HuH-7.5 (cell line): ENCODE results near the gene DUSP8.

Experiments
- DNase-seq: peaks from one replicate; pipeline ENCODE4 v3.0.0; 2011; ENCODE audit warnings: low spot score

DUSP8 gene

DNA sequence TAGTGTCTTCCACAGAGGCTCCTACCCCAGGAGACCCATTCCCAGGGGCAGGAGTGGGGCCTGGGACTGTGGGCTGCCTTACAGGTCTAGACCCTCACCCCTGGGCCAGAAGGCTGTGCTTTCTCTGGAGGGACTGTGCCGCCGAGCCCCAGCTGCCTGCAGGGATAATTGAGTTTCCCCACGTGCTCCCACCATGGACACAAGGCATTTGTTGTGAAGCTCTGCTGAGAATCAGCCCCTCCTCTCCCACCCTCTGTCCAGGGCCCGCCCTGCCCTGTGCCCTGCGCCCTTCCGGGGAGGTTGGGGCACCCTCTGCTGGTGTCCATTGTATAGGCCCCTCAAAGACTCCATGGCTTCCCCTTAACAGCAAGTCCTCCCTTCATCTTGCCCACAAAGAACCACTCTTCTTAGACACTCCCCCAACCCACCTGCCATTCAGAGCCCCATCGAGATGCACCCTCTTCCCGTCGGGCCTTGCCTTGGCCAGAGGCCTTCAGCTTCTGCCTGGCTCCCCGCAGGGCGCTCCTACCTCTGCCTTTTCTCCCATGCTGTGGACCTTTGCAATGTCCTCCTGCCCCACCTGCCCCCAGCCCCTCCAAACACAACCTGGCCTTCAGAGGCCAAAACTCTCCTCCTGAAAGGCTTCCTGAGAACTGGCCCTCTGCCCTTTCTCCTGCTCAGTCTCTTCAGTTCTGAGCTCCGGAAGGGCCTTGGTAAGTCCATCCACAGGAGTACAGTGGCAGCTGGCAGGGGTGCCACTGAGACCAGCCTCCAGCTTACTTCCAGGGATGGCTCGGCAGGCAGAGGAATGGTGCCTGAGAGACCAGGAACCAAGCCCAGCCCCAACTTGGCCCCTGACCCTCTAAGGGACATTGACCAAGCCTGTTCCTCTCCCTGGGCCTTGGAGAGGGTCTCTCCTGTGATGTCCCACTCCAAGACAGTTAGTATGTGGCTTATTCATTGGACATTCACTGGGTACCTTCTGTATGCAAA, 22.4 kb downstream of the DUSP8 start:
- DNase-seq: no peak

DNA sequence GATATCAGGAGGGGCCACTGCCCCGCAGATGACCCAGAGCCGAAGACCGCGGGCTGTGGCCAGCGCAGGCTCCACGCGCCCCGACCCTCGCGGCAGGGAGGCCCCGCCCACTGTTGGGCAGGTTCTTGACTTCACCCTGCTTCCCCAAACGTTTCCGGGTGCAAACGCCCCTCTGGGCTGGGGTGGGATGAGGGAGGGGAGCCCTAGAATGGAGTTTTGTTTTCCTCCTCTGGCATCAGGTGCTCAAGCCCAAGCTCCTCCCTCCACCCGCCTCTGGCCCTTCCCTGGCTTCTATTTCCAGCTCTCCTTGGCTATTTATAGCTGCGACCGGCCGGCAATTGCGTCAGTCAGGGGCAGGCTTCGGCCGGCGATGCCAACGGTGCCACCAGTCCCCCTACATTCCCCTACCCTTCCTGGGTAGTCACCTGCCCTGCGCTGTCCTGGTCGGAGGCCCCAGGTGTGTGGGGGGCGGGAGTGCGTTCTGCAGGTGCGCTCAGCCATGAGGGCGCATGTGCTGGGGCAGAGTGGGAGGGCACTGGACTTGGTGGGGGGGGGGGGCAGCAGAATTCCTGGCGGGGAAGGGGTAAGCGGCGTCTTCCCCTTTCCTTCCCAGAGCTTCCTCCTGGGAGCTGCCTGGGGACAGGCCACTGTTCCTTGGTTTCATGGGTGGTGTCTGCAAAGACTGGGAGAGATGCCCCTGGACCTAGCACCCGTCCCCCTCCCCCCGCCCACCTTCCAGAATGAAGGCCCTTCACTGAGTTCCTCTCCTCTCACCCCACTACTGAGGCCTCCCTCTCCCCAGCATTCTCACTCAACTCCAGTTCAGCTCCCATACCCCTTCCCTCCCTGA, 23.6 kb downstream of the DUSP8 start:
- peak; percentile 82 for DNase-seq

DNA sequence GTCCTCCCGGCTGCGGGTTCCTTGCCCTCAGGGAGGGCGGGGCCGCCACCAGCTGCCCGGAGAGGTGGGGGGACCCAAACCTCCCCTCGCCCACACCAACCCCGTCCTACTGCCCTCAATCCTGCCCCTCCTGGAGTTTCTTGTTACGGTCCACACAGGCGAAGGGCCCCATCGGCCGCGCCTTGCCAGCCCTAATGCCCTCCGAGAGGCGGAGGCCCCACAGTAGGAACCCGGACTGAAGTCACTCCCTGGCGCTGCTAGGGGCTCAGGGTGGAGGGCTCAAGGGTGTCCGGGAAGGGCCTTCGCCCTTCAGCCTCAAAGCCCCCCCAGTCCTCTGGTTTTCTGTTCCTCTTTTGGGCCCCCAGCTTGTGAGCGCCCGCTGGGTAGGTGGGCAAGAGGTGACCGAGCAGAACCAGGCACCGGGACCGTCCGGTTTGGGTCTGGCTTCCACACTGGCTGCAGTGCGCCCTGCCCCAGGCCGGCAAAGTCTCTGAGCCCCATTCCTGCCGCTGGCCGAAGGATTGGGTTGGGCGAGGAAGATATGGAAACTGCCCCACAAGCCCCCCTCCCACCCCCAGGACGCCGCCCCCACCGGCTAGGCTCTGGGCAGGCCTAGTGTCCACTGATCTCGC, 24.5 kb downstream of the DUSP8 start:
- no peak for DNase-seq

DNA sequence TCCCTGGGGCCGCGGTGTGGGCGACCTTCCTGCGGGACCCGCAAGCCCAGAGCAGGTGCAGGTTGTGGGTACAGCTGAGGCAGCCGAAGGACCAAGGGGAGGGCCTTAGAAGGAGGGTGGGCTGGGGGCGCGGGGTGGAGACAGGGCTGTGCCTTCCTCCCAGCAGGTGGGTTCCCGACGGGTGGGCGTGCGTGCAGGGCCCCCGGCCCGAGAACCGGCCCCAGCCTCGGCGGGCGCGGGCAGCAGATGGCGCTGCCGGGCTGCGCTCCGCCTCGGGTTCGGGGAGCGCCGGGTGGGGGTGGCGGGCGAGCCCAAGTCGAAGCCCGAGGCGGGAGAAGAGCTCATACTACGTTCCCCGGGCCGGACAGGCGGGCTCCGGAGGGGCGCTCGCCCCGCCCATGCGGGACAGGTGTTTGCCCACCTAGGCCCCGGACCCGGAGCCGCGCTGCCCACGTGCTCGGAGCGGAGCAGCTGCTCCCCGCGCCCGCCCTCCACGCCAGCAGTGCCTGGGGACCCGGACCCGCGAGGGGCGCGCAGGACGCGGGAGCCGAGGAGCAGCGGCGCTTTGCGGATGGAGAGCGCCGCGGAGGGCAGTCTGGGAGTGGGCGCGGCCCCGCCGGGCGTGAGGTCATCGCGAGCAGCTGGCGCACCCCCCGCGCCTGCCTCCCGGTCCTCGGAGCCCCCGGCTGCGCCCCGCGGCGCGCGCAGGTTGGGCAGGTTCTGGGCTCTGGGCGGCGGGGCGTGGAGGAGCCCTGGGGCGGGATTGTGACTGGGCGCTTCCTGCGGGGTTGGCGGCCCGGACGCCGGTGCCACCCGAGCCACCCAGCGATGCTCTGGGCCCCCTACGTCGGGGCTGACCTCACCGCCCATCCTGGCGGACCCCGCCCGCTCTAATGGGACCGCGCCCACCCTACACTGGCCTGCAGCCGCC, 25.3 kb downstream of the DUSP8 start:
- peak; percentile 88 for DNase-seq

DNA sequence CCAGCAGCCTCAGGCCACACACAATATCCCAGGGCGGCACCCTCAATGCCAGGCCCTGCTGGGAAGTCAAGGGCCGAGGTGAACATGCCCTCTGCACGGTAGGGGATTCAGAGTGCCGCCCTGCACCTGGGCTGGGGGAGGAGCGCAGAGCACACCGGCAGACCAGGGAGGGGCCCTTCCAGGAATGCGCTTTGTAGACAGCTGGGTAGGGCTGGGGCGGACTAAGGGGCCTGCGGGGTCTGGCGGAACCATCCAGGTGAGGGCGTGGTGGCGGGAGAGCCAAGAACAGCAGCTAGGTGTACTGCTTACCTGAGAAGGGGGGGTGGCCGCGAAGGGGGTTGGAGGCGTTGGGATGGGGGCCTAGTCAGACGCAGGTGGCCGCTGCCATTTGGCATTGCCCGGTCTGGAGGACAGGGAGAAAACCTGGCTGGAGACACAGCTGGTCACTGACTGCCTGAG, 26.0 kb downstream of the DUSP8 start:
- DNase-seq: no peak

DNA sequence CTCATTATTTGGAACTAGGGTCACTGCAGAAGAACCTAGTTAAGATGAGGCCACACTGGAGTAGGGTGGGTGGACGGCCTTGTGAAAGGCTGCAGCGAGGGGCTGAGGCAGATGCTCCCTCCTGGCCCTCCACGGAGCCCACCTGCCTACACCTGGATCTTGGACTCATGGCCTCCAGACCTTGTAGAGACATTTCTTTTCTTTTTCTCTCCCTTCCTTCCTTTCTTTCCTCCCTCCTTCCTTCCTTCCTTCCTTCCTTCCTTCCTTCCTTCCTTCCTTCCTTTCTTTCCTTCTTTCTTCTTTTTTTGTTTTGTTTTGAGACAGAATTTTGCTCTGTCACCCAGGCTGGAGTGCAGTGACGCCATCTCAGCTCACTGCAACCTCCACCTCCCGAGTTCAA, 26.6 kb downstream of the DUSP8 start:
- DNase-seq: no peak

DNA sequence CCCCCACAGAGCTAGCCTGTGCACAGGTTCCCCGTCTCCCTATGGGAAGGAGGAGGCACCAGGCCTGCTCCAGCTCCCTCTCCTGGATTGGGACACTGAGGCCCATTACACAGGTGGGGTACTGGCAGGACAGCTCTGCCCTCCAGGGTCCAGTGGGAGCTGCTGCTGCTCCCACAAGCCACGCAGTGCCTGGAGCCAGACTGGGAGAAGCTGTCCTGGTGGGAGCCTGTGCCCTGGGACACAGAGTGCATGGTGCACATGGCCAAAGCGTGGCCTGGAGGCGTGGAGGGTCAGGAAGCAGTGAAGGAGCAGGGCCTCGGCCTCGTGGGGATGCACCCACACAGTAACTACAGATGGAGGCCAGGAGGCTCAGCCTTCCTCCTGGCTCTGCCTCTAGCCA, 27.5 kb downstream of the DUSP8 start:
- DNase-seq: no peak

DNA sequence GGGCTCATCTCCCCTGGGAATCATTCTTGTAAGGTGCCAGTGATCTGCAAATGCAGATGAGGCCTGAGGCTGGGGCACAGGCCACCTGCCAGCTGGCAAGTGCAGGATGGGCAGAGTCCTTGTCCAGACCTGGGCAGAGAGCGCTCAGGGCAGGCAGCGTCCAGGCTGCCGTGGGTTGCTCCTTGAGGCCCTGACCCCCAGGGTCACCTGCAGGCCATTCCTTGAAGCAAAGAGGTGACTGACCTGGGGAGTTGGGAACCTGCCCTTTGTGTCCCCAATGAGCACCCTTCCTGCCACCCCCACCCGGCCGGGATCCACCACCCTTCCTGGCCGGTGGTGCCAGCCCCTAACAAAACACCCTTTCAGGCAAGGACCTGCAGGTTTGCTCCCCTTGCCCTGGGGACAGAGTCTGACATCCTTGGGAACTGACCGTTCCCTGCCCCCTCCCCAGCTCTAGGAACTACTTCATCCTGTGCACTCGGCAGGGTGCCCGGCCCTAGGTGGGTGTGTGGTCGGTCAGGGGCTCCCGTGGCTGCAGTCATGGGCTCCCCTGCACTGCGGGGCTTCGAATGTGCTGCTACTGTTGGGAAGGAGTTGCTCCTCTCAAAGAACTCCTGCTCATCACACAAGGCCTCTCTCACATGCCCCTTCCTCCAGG, 28.3 kb downstream of the DUSP8 start:
- DNase-seq: no peak

DNA sequence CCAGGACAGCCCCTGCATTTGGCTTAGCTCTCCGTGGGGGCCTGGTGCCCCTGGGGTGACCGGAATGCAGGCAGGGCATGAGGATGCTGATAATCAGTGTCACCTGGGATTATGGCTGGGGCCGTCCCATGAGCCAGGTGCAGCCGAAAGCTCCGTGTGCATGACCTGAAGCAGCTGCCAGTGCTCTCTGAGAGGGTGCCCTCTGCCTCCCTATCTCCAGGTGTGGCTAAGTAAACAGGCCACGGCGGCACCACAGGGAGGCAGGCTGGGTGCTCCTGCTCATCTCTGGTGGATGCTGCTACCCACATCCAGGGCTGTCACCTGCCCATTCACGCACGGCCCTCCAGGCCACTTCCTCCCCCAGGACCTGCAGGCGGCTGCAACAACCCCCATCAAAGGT, 29.8 kb downstream of the DUSP8 start:
- DNase-seq: no peak

DNA sequence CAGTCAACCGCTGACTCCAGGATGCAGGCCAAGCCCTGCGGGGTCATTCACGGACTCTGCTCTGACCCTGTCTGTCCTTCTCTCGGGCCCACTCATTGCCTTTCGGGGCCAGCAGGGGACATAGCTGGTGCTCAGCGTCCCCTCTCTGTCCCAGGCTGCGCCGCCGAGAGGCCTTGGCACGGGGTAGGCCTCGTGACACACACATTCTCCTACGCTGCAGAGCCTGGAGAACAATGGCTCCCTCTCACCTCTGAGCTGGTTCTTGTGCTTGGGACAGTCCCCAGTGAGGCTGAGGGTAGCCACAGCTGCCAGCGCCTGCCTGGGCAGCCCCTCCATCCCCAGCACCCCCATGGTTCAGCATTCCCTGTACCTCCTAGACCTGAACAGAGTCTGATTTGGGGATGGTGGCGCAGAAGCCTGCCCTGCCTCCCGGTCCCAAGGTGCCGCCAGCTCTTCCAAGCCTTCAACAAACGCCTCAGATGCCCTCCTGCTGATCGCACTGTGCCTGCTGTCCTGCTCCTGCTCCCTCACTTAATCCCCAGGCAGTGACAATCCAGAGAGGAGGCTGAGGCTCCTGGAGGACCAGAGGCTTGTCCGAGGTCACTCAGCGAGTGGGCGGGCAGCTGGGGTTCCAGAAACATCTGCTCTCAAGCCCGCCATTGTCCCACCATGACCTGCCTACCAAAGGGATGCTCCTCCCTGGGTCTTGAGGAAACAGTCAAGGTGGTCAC, 30.4 kb downstream of the DUSP8 start:
- DNase-seq: no peak

DNA sequence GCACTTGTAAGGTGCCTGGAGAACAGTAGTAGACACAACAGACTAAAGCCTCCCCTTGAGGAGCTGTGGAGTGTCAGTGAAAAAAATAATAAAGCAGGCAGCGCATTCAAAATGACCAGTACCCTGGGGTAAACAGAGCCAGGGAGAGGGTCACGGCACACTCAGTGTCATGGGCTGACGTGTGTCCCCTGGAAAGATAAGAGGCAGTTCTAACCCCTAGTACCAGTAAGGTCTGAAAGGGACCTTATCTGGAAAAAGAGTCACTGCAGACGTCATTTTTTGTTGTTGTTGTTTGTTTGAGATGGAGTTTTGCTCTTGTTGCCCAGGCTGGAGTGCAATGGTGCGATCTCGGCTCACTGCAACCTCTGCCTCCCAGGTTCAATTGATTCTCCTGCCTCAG, 32.0 kb downstream of the DUSP8 start:
- no peak for DNase-seq

DNA sequence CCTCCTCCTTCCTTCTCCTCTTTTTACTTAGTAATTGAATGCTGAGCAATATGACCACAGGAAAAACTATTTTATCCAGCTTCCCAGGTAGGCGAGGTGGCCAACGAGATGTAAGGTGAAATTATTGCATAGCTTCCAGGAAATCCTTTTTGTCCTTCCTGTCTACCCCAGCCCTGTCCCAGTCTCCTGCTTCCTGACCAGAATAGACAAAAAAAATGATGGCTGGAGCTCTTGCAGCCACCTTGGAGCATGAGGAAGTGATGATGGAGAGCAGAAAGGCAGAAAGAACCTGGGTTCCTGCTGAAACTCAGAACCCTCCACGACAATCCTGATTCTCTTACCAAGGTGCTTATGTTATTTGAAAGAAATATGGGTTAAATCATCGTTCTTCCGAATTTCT, 33.9 kb downstream of the DUSP8 start:
- DNase-seq: no peak

DNA sequence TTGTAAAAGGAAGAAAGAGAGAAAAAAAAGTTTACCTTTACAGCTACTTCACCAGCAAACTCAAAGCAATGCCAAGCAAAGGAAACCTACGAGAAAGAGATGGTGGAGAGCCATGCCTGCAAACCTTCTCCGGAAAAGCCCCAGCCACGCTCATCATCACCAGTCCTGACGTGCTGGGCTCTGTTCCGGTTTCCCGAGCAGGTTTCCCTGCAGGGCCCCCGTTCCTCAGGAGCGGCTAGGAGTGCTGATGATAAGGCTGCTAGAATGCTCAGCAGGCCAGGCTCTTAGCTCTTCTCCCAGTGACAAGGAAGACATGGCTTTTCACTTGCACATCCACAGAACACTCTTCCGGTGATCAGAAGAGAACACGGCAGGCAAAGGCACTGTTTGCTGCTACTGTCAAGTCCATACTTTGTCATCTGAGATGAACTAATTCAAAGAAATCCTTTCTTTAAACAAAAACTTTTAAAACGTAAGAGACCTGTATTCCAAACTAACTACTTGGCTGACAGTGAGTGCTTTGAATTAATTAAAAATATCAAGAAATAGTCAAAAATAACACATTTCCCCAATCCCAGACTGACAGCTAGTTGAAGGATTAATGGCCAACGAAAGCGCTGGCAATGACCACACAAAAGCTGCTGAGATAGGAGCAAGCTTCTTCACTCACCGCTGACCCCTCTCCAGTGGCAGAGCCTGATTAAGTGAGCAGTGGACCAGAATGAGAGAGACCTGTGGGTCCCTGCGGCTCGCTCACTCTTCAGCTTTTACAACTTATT, 35.8 kb downstream of the DUSP8 start:
- no peak for DNase-seq

DNA sequence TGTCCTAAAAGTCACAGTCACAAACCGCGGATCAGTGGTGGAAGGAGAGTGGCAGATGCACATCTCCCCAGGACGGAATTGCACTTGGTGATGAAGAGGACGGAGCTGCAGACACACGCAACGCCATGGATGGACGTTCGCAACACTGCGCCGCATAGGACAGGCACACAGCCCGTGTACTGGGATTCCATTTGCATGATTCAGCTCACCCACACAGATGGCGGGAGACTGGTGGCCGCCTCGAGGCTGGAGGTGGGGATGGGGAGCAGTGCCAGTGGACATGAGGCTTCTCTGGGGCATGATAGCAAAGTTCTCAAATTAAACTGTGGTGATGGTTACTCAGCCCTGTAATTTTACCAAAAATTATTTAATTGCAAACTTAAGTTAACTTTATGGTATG, 37.4 kb downstream of the DUSP8 start:
- no peak for DNase-seq

DNA sequence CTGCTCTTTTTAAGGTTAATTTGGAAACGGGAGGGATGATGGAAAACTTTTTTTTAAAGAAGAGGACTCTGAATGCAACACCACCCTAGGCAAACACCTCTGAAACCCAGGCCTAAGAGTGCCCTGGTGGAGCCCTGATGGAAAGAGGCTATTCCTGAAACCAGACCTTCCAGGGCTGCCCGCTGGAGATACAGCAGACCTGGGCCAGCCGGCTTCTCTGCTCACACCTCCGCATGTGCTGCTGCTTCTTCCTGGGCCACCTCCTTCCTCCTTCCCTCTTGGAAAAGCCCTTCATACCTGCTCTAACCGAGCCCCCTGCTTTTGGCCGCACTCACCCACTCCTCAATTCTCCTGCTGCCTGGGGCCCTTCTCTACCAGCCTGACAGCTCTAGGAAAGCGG, 37.9 kb downstream of the DUSP8 start:
- DNase-seq: no peak

DNA sequence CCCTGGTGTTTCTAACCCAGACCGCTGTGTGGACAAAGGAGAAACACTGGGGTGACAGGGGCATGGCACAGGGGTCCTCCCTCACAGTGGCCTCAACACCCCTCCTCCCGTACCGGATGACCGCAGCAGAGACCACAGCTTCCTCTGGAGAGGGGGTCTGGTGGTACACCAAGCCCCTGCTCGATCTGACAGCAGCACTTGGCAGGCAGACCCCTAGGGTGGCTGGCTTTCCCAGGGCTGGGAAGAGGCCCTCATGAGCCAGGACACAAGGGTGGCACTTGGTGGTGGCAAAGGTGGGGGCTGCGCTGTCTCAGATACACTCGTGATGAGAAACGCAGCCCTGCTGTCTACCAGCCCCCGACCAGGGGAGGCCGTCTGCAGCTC, 38.7 kb downstream of the DUSP8 start:
- DNase-seq: no peak

DNA sequence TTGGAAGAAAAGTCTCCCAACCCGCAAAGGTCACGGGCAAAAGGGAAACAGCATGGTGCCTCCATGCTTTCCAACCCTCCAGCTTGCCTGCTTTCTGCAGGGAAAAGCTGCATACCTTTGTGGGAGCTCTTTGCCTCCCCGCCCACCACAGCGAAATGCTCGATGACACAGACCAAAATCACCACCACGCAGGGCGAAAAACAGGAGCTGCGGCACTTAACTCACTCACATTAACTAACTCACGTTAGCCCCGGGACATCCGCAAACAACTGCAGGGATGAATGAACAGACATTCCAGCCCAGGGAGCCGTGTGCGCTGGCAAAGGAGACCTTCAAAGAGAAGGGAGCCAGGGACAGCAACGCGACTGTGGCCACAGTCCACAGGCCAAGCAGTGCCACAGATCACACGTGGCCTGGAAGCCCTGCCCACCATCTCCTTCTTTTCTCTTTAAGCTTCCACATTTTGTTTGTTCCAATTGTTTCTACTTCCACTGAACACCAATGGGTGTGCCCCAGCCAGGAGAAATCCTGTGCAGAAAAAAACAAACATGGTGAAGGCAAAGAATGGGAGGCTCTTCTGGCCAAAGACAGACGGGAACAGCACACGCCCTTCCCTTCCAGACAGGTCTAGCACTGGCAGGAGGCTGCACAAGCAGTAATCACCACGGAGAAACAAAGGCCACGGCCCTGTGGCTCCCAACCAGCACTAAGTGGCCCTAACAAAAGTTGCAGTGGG, 39.3 kb downstream of the DUSP8 start:
- no peak for DNase-seq

DNA sequence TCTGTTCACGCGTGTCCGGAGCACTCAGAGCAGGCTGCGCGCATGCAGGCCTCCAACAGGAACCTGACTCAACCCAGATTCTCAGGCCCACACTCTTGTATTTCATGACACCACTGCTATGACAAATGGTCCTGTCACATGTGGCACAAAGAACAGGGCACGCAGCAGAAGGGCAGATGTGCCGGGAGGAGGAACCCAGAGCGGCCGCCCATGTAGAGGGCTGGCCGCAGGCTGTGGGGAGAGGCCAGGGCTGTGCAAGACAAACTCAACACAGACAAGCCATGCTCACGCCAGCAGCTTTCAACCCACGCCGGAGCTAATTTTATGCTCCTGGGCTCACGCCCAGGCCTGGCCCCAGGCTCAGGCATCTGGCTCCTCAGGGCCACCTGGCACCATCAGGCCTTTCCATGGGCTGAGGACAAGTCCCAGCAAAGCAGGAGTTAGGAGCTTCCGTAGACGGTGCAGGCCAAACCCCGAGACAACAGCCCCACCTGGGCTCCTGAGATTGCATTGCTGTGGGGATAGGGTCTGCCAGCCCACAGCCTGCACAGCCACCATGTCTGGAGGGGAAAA, 40.0 kb downstream of the DUSP8 start:
- DNase-seq: no peak
